EL (cell line): Measurements from ENCODE around the gene CIB2.

ENCODE experiments used
- DNase-seq: peaks from one replicate; pipeline ENCODE4 v3.0.0-alpha.2; 2016

The CIB2 gene

DNA sequence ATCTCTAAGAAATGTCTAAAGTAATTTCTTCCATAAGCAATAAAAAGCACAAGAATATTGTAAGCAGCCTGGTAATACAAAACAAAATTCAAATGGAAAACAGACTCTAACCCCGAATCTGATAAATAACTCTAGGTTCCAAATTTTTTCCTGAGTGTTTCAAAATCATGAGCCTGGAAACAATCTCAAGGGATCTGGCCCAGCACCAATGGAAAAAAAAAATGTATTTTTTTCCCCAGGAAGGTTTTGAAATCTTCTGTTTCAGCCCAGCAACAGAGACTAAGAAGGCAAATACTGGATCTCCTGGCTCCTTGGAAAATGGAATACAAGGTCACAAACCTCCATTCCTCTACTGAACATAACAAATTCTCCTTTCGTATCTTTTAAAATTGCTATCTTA lies 66.7 kb downstream of the CIB2 start:
- no peak for DNase-seq

- no peak for DNase-seq
Measured at GRCh38 chr15:78063970-78064385, 67.3 kb downstream of the CIB2 start.

- no peak for DNase-seq
Measured at GRCh38 chr15:78063217-78063616, 68.0 kb downstream of the CIB2 start.

GRCh38 chr15:78061963-78062427 lies 69.2 kb downstream of the CIB2 start:
- peak; percentile 58 for DNase-seq

DNA sequence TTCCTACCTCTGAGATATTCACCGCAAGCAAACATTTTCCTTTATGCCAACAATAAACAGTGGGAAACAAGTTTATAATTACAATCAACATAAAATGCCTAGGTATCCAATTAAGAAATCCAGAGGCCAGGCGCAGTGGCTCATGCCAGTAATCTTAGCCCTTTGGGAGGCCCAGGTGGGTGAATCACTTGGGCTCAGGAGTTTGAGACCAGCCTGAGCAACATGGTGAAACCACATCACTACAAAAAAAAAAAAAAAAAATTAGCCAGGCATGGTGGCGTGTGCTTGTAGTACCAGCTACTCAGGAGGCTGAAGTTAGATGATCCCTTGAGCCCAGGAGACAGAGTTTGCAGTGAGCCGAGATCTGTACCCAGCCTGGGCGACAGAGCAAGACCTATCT lies 71.0 kb downstream of the CIB2 start:
- DNase-seq = no peak

DNA sequence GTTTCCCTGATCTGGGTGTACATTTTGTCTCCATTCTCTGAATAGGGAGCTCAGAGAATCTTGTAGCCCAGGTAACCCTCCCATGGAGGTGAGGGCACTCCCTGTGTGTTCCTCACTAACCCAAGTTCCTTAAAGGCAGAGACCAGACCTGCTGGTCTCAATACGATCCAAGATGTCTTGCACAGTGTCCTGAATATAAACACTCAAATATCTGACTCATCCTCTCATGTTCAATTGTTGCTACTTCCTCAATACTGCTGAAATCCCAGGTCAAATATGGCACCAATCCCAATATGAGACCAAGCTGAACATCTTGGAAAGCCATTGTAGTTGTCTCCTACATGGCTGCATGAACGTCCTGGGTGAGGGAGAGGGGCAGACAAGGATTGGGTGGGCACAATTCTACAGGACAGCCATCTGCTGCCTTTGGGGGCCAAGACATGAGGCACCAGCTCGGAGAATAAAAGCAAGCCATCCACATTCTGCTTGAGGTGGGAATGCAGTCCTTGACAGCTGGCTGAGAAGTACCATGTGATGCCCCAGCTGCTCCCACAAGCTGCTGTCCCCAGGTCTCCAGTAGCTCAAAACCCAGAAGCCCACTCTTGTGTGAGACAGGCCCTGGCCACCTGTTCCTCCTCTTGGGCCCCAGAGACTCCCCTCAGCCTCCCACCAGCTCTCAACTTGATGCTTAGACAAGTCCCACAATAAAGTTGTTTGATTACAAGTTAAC lies 72.0 kb downstream of the CIB2 start:
- peak; percentile 42 for DNase-seq

DNA sequence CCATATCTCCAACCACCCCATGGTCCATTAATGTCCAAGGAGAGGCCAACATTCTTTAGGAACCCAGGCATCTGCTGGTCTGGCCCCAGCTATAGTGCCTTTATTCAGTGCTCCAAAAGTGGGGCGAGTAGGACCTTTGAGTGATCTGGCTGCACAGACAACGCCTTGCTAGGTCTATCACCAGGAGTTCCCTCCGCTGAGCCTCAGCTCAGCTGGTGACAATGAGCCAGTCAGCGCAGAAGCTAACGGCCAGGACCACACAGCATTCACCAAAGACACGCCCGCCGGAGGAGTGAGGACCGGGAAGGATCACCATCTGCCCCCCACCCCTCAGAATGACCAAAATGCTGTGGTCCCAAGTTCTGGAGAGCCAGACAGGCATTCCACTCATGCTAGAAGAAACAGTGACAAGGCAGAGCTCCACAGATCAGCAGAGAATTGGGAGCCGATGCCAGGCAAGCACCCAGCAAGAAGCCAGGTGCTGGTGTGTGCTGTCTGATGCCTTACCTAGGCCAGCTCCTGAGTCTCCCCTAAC lies 72.8 kb downstream of the CIB2 start:
- no peak for DNase-seq

GRCh38 chr15:78057803-78058202 lies 73.4 kb downstream of the CIB2 start:
- no peak for DNase-seq

GRCh38 chr15:78056714-78057269 lies 74.5 kb downstream of the CIB2 start:
- DNase-seq = peak; percentile 60

GRCh38 chr15:78055919-78056713 lies 75.1 kb downstream of the CIB2 start:
- peak; percentile 59 for DNase-seq

GRCh38 chr15:78054966-78055365 lies 76.3 kb downstream of the CIB2 start:
- DNase-seq = no peak
